Thymus (tissue), 11 donors: ENCODE measurements around the gene NAPB. TPM values are rescaled to one million over a fixed set of nuclear protein-coding genes. Genes with fewer than 3 reads are reported as not detected.
A peak's percentile ranks its signal among the peaks of the same experiment; 100 is the strongest.

ENCODE experiments used
- DNase-seq, 9 donors: peaks; one replicate each; pipeline ENCODE4 v3.0.0-alpha.2; 2013; ENCODE audit warnings: low spot score in 9 of 9, low read depth in 6 of 9, missing footprints in 1 of 9
- H3K27ac ChIP-seq, 2 donors: one replicate each; pipeline ENCODE4 v1.5.1; 2013; ENCODE audit warnings: control low read depth in 1 of 2, low read depth in 1 of 2, low read length in 1 of 2, mild to moderate bottlenecking in 1 of 2, moderate library complexity in 1 of 2
- H3K27me3 ChIP-seq, 2 donors: one replicate each; pipeline ENCODE4 v1.5.1; 2013; ENCODE audit warnings: low read length in 1 of 2; ENCODE audit not compliant: control insufficient read depth in 2 of 2, insufficient read depth in 1 of 2
- H3K36me3 ChIP-seq, 2 donors: one replicate each; pipeline ENCODE4 v1.5.1; 2013; ENCODE audit warnings: low read length in 1 of 2, mild to moderate bottlenecking in 1 of 2, moderate library complexity in 1 of 2; ENCODE audit not compliant: control insufficient read depth in 2 of 2, insufficient read depth in 2 of 2
- H3K4me1 ChIP-seq, 2 donors: one replicate each; pipeline ENCODE4 v1.5.1; 2013; ENCODE audit warnings: low read length in 2 of 2; ENCODE audit not compliant: control insufficient read depth in 2 of 2, insufficient read depth in 2 of 2
- H3K4me3 ChIP-seq, 2 donors: one replicate each; pipeline ENCODE4 v1.5.1; 2013; ENCODE audit warnings: low read length in 2 of 2, control low read depth in 1 of 2, mild to moderate bottlenecking in 1 of 2
- H3K9me3 ChIP-seq, 2 donors: one replicate each; pipeline ENCODE4 v1.5.1; 2013; ENCODE audit warnings: low read length in 1 of 2, mild to moderate bottlenecking in 1 of 2; ENCODE audit not compliant: control insufficient read depth in 2 of 2, insufficient read depth in 1 of 2
- WGBS: extraction: QIAGEN DNeasy Blood & Tissue Kit; methylation state at CpG from one replicate; pipeline ENCODE4 v1.1.7; 2013; 5-methylcytosine and 5-hydroxymethylcytosine counted together
- polyA plus RNA-seq: library from polyadenylated mRNA; stranded (reverse); fragments of 200-250 nt; gene quantifications from one replicate; pipeline ENCODE4 v1.2.3, GENCODE V29; 2013
- total RNA-seq: library from RNA; stranded (reverse); fragments of 120-200 nt; gene quantifications from one replicate; pipeline ENCODE4 v1.2.4, GENCODE V29; 2013
- donor health status: healthy.

The NAPB gene
- total and polyA plus RNA-seq, 2 donors = 7.6 to 8.8 TPM

DNA sequence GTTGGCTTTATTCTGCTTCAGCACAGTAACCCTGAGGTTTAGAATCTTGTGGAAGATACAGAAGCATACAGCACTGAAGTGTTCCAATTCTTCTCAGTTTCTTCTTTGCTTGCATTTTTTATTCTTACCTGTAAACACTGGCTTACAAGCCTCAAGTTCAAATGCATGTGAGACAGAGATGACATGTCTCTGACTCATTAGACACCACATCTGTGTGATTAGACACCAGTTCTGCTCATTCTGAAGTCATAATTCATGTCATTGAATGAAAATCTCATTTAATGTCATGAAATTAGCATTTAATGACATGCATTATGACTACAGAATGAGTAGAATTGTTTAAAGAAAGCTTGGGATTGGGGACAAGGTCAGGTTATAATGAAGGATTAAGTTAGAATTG lies 53.5 kb downstream of the NAPB start:
- H3K36me3 ChIP-seq = peaks cover 25 to 52% of the 10 kb centered on the region in 2 donors
- no peak overlapping the region for H3K27ac ChIP-seq
- no peaks in the 10 kb centered on the region for H3K27me3 ChIP-seq
- no peaks in the 10 kb centered on the region for H3K9me3 ChIP-seq
- H3K4me1 ChIP-seq = peaks cover 4 to 6% of the 10 kb centered on the region in 2 donors
- no peak overlapping the region for H3K4me3 ChIP-seq
- DNase-seq = no peak

DNA sequence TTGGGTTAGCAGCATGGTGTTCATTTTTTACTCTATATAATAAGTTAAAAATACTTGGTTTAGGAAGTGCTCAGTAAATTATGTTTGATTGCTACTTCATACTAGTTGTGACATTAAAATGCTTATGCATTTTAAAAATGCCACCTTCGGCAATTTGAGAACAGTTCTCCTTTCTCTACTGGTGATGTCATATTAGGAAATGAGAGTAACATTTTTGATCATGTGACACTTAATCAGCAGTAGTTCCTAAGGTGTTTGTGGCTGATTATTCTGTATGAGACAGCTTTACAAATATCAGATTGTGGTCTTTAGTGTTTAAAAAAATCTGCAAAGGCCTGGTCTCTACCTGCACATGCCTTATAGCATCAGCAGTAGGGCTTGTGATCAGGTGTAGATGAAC lies 54.9 kb downstream of the NAPB start:
- H3K4me1 ChIP-seq = peaks cover 5 to 9% of the 10 kb centered on the region in 2 donors
- DNase-seq = no peak
- WGBS = 36% methylated on average over 1 of the region's 1 CpG
- no peaks in the 10 kb centered on the region for H3K27me3 ChIP-seq
- H3K27ac ChIP-seq = no peak overlapping the region
- H3K9me3 ChIP-seq = no peaks in the 10 kb centered on the region
- H3K36me3 ChIP-seq = peaks cover 20 to 44% of the 10 kb centered on the region in 2 donors
- H3K4me3 ChIP-seq = no peak overlapping the region

DNA sequence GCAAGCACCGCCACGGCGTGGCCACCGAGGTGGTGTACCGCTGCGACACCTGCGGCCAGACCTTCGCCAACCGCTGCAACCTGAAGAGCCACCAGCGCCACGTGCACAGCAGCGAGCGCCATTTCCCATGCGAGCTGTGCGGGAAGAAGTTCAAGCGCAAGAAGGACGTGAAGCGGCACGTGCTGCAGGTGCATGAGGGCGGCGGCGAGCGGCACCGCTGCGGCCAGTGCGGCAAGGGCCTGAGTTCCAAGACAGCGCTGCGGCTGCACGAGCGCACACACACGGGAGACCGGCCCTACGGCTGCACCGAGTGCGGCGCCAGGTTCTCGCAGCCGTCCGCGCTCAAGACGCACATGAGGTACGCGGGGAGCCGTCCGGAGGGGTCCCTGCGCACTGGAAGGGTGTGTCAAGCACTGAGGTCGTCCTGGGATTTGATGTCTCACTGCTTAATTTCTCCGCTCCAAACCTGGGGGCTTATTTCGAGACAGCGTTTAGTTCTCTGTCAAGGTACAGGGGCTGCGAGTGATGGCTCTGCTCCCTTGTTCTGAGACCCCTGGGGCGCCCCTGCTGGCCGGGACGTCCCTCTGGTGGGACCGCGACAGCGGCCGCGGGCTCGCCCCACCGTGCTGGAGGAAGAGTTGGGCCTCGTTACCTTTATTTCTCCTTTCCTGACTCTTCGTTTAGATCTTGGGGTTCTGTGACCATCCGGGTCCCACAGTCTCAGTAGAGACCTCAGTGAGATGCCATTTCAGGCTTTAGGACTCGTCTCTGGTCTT lies 55.7 kb downstream of the NAPB start:
- no peaks in the 10 kb centered on the region for H3K9me3 ChIP-seq
- H3K4me3 ChIP-seq = no peak overlapping the region
- 98% methylated on average over 65 of the region's 65 CpGs for WGBS
- H3K36me3 ChIP-seq = peaks cover 19 to 36% of the 10 kb centered on the region in 2 donors
- no peak overlapping the region for H3K27ac ChIP-seq
- peaks cover 8 to 12% of the 10 kb centered on the region in 2 donors for H3K4me1 ChIP-seq
- DNase-seq = no peak
- no peaks in the 10 kb centered on the region for H3K27me3 ChIP-seq

DNA sequence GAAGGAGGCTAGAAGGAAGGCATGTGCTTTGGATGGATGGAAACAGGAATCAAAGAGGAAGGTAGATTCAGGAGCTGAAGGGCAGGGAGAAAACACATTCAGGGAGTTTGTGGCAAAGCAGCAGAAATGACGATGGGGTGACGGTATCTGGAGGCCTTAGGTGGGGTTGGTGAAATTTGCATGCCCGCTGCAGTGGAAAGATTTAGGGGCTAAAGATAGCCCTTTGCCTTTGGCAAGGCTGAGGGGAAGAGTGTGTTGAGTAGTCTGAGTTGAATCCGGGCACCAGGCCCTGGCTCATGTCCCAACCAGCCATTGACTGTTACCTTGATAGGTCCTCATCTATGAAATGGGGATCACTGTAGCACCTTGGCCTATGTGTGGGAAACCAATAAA lies 58.0 kb downstream of the NAPB start:
- WGBS = 91% methylated on average over 4 of the region's 4 CpGs
- Histone ChIP-seq H3K27me3 (no peaks in the 10 kb centered on the region), H3K9me3 (no peaks in the 10 kb centered on the region), H3K4me1 (peaks cover 11 to 20% of the 10 kb centered on the region in 2 donors), H3K36me3 (peaks cover 6 to 16% of the 10 kb centered on the region in 2 donors), H3K27ac (no peak overlapping the region), H3K4me3 (no peak overlapping the region)
- DNase-seq = no peak

DNA sequence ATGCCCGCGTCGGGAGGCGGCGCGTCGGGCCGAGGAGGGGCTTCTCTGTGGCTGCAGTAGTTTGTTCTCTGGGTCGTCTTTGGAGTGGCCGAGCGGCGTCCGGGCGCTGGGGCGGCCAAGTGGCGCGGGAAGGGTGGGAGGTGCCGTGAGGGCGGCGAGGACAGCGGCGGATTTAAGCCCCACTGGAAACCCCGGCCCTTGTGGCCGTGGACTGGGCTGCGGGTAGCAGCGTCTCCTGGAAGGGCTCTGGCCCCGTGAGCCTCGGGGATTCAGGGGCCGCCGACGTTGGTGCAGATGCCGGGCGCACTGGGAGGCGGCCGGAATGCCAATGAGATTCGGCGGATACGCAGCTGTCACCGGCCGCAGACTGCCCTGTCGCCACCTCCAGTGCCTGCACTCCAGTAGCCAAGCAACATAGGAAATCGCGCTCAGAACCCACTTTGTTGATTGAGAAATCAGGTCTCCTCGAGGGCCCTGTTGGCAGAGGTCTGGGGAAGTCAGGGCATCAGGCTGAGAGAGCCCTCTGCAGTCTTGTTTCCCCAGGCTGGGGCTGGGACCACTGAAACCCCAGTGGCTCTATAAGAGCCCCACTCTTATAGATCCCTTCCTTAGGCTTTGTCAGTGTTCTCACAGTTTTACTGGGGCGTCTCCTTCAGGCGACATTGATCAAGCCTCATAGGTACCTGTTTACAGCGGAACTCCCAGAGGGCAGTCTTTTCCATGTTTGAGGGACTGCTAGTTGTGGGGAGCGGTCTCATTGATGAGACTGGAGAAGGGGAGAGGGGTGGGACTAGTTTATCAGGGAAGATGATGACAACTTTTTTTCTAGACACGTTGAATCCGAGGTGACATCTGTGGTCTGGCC lies 58.7 kb downstream of the NAPB start:
- H3K27me3 ChIP-seq = no peaks in the 10 kb centered on the region
- 7% methylated on average over 50 of the region's 50 CpGs for WGBS
- H3K4me1 ChIP-seq = peaks cover 11 to 20% of the 10 kb centered on the region in 2 donors
- H3K27ac ChIP-seq = peak overlapping the region; percentile 80 to 83
- peak overlapping the region; percentile 79 to 81 for H3K4me3 ChIP-seq
- H3K9me3 ChIP-seq = no peaks in the 10 kb centered on the region
- H3K36me3 ChIP-seq = peaks cover 6 to 16% of the 10 kb centered on the region in 2 donors
- peak in 4 of 9 donors; percentile 16 to 46 (median 22) for DNase-seq

DNA sequence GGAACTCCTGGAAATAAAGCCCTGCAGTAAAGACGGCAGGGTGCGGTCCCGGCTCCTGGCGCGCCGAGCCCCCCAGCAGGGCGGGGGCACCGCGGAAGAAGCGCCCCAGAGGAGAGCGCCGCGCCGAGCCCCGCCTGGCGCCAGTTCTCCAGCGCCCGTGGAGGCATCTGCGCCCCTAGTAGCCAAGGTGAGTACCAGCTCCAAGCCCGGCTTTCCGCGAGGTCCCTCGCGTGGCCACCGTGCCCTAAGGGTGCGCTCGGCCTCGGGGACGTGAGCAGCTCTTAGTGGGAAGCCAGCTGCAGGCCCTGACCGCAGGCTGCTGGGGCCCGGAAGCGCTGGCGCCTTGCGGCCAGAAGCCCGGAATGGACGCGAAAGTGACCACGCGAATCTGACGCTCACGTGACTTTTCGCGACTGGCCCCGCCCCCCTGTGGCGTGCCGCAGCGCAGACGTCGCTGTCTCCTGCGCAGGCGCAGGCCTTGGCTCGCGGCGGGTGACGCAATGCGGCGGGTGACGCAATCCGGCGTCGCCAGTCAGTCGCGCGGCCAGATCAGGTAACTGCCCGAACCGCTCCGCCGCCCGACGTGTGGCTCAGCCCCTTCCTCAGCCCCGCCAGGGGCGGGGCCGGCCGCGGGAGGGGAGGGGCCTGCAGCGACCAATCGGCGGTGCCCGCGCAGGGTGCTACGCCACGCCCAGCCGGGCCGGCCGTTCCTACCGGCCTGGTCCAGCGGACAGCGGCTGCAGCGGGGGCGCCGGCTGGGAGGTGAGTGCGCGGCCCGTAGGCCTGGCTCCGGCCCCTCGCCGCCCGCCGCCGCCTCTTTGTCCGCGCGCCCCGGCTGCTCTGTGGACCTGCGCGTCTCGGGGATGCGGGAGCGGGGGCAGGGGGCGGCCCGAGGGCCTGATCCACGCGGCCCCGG lies 59.6 kb downstream of the NAPB start, which contains the start of gene GZF1:
GZF1 (plus strand) TSS at position 707 of the 916 bp plus-strand sequence. CDS start 2,202 bp downstream, outside the sequence.
- WGBS = under 1% methylated on average over 114 of the region's 114 CpGs
- Histone ChIP-seq H3K4me1 (peaks cover 11 to 29% of the 10 kb centered on the region in 2 donors), H3K36me3 (peaks cover 6 to 10% of the 10 kb centered on the region in 2 donors)

GRCh38 chr20:23361119-23361475 lies 60.2 kb downstream of the NAPB start:
- DNase-seq = peak in 3 of 9 donors; percentile 13 to 26 (median 13)
- Histone ChIP-seq H3K4me3 (peak overlapping the region; percentile 67 to 81), H3K36me3 (peaks cover 6 to 12% of the 10 kb centered on the region in 2 donors), H3K4me1 (peaks cover 11 to 29% of the 10 kb centered on the region in 2 donors), H3K9me3 (no peaks in the 10 kb centered on the region), H3K27me3 (no peaks in the 10 kb centered on the region), H3K27ac (peak overlapping the region; percentile 94 to 97)
- WGBS = 6% methylated on average over 8 of the region's 8 CpGs

More for the DNA sequence above, 59.6 kb downstream of the NAPB start, which contains the start of gene GZF1:
- no peaks in the 10 kb centered on the region for H3K27me3 ChIP-seq
- H3K4me3 ChIP-seq = peak within 1 kb of the TSS; percentile 79 to 81
- H3K9me3 ChIP-seq = no peaks in the 10 kb centered on the region
- DNase-seq = peak; percentile 82 to 98 (median 94)
- peak within 1 kb of the TSS; percentile 94 to 97 for H3K27ac ChIP-seq

- no peak for DNase-seq
- Histone ChIP-seq H3K9me3 (no peaks in the 10 kb centered on the region), H3K27ac (peak overlapping the region in 1 of 2 donors; percentile 94), H3K36me3 (peaks cover 4 to 12% of the 10 kb centered on the region in 2 donors), H3K27me3 (no peaks in the 10 kb centered on the region), H3K4me1 (peaks cover 9 to 29% of the 10 kb centered on the region in 2 donors), H3K4me3 (peak overlapping the region in 1 of 2 donors; percentile 67)
- 96% methylated on average over 1 of the region's 1 CpG for WGBS
These were observed 60.8 kb downstream of the NAPB start for GRCh38 chr20:23360531-23360930.
